PC-3 (cell line): ENCODE measurements around the gene WIPF1. TPM values are rescaled to one million over a fixed set of nuclear protein-coding genes. Genes with fewer than 3 reads are reported as not detected.

ENCODE experiments used
- ATAC-seq: fragments of 200-7000 bp; cut with Tn5 transposase; 2 replicates; pipeline ENCODE4 v1.9.1; 2020; ENCODE audit warnings: mild to moderate bottlenecking, moderate library complexity
- BruUV-seq: library from RNA; stranded (reverse); fragments of 400-500 nt; replicated peaks from 2 replicates; lab custom pipeline; 2021; lab: Mats Ljungman, UMichigan
- CTCF ChIA-PET: fragments of 300-600 bp; sonication (Branson Sonifier 250); formaldehyde crosslinking; loops from one replicate; lab custom pipeline; 2022; ENCODE audit warnings: antibody characterized with exemption; lab: Charles Lee
- POLR2A ChIA-PET: fragments of 300-600 bp; sonication (Branson Sonifier 250); formaldehyde crosslinking; loops from one replicate; lab custom pipeline; 2022; ENCODE audit warnings: antibody characterized with exemption; ENCODE audit not compliant: unreplicated experiment; lab: Charles Lee
- DNase-seq: peaks from one replicate; pipeline ENCODE4 v3.0.0-alpha.2; 2015
- H2AFZ ChIP-seq: fragments of 300-600 bp; sonication (generic); 2 replicates; pipeline ENCODE4 v1.6.0; 2016; ENCODE audit warnings: antibody characterized with exemption, low read length
- H3F3A ChIP-seq: fragments of 300-600 bp; sonication (generic); one replicate; pipeline ENCODE4 v1.6.0; 2017; ENCODE audit warnings: antibody characterized with exemption, low read length, control low read depth, mild to moderate bottlenecking; ENCODE audit not compliant: unreplicated experiment
- H3K27ac ChIP-seq: fragments of 300-600 bp; sonication (generic); 2 replicates; pipeline ENCODE4 v1.5.1; 2016; ENCODE audit warnings: mild to moderate bottlenecking, low read length
- H3K27me3 ChIP-seq: fragments of 300-600 bp; sonication (generic); 2 replicates; pipeline ENCODE4 v1.6.1; 2016; ENCODE audit warnings: low read length, mixed read lengths
- H3K36me3 ChIP-seq: fragments of 300-600 bp; sonication (generic); 2 replicates; pipeline ENCODE4 v1.6.1; 2016; ENCODE audit warnings: low read depth, mixed run types, low read length, mixed read lengths
- H3K4me1 ChIP-seq: fragments of 300-600 bp; sonication (generic); 2 replicates; pipeline ENCODE4 v1.5.1; 2016; ENCODE audit warnings: low read length; ENCODE audit not compliant: insufficient read depth
- H3K4me2 ChIP-seq: fragments of 300-600 bp; sonication (generic); 2 replicates; pipeline ENCODE4 v1.6.0; 2016; ENCODE audit warnings: low read length
- H3K4me3 ChIP-seq: fragments of 300-600 bp; sonication (generic); 2 replicates; pipeline ENCODE4 v1.5.1; 2016; ENCODE audit warnings: mild to moderate bottlenecking, low read length, mixed read lengths
- H3K79me2 ChIP-seq: fragments of 300-600 bp; sonication (generic); 2 replicates; pipeline ENCODE4 v1.6.1; 2017; ENCODE audit warnings: low read length, mixed read lengths
- H3K9ac ChIP-seq: fragments of 300-600 bp; sonication (generic); 2 replicates; pipeline ENCODE4 v1.6.0; 2016; ENCODE audit warnings: mild to moderate bottlenecking, low read length
- H3K9me2 ChIP-seq: fragments of 300-600 bp; sonication (generic); replicated peaks from 2 replicates; pipeline ENCODE4 v1.6.1; 2016; ENCODE audit warnings: mixed run types, low read length, mixed read lengths
- H3K9me3 ChIP-seq: fragments of 300-600 bp; sonication (generic); 2 replicates; pipeline ENCODE4 v1.6.1; 2016; ENCODE audit warnings: low read length, mixed read lengths
- H4K20me1 ChIP-seq: fragments of 300-600 bp; sonication (generic); 2 replicates; pipeline ENCODE4 v1.6.1; 2016; ENCODE audit warnings: low read length, mixed read lengths
- EZH2 ChIP-seq: fragments of 300-600 bp; sonication (generic); IDR thresholded peaks from one replicate; pipeline ENCODE4 v1.6.1; 2017; ENCODE audit warnings: antibody characterized with exemption, mild to moderate bottlenecking, low read length; ENCODE audit not compliant: unreplicated experiment
- EZH2phosphoT487 ChIP-seq: fragments of 300-600 bp; sonication (generic); IDR thresholded peaks from 2 replicates; pipeline ENCODE4 v1.6.1; 2018; ENCODE audit warnings: mild to moderate bottlenecking, antibody characterized with exemption, low read length, borderline replicate concordance
- intact Hi-C: fragments of 100-400 bp; cut with micrococcal nuclease; formaldehyde crosslinking; loops from 2 replicates; pipeline ENCODE4 v1.9.0; 2023
- total RNA-seq: library from RNA; depleted of rRNA; stranded (reverse); fragments of >200 nt; gene quantifications from 2 replicates; pipeline ENCODE4 v1.2.3, GENCODE V29; 2014
- TF ChIP-seq, protein P1 (sequence below): fragments of 300-600 bp; sonication (generic); conservative IDR thresholded peaks from 2 replicates; pipeline ENCODE4 v1.5.1; 2017; ENCODE audit warnings: antibody characterized with exemption, low read depth, mild to moderate bottlenecking, low read length

Gene WIPF1
- total RNA-seq, 1 experiment from 2014 or later = 0.29 TPM

DNA sequence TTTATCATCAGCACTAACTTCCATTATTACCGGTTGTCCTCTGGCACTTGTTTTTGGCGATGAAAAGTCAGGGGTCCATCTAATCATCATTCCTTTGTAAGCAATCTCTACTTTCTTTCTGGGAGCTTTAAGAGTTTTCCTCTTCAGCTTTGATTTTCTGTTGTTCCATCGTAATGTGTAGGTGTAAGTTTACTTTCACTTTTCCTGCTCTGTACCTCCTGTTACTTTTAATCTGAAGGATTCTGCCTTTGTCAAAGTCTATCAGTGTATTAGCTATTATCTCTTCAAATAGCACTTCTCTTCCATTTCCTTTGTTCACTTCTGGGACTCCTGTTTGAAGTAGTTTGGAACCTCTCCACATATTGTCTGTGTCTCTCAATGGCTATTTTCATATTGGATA is 85.3 kb downstream of the WIPF1 start:
- BruUV-seq = no TSS peak
- Histone ChIP-seq H3K79me2 (no peaks in the 10 kb centered on the region), H4K20me1 (no peaks in the 10 kb centered on the region), H3K27me3 (no peaks in the 10 kb centered on the region), H2AFZ (no peak overlapping the region), H3K9me3 (peaks cover 22% of the 10 kb centered on the region), H3K4me3 (no peak overlapping the region), H3K36me3 (no peaks in the 10 kb centered on the region; the same call in 1 of the 2 replicates), H3F3A (no peaks in the 10 kb centered on the region), H3K4me1 (no peaks in the 10 kb centered on the region), H3K27ac (no peak overlapping the region), H3K9me2 (no peaks in the 10 kb centered on the region), H3K4me2 (no peak overlapping the region), H3K9ac (no peak overlapping the region)
- DNase-seq = no peak
- intact Hi-C loops = no loop called here
- CTCF ChIA-PET = no interaction called here
- TF ChIP-seq, protein P1, sequence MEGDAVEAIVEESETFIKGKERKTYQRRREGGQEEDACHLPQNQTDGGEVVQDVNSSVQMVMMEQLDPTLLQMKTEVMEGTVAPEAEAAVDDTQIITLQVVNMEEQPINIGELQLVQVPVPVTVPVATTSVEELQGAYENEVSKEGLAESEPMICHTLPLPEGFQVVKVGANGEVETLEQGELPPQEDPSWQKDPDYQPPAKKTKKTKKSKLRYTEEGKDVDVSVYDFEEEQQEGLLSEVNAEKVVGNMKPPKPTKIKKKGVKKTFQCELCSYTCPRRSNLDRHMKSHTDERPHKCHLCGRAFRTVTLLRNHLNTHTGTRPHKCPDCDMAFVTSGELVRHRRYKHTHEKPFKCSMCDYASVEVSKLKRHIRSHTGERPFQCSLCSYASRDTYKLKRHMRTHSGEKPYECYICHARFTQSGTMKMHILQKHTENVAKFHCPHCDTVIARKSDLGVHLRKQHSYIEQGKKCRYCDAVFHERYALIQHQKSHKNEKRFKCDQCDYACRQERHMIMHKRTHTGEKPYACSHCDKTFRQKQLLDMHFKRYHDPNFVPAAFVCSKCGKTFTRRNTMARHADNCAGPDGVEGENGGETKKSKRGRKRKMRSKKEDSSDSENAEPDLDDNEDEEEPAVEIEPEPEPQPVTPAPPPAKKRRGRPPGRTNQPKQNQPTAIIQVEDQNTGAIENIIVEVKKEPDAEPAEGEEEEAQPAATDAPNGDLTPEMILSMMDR = no peak
- no peak for TF ChIP-seq EZH2phosphoT487
- no peak for ATAC-seq
- POLR2A ChIA-PET = no interaction called here

DNA sequence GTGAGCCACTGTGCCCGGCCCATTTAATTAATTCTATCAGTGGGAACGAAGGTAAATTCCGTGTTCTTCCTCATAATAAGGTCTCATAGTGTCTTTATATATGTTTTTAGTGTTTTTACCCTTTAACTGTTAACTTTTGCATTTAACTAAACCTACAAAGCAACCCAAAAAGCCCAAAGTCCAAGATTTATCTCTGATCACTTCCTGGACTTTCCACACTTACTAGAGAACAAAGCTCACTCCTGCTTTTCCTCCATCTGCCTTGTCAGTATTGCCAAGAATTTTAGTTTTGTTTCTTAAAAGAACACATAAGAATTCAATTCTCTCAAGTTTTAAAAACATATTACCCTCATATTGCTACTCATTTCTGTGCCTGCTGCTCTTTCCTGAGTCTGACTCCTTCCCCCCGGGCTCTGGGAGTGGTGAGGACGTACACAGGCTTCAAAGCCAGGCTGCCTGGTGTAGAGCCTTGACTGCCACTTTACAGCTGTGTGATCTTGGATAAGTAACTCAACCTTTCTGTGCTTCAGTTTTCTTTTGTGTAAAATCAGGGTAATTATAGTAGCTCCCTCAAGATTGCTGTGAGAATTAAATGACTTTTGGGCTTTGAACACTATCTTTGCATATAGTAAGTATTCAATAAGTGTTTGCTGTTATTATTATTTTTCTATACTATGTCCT is 85.9 kb downstream of the WIPF1 start:
- ChIA-PET CTCF (no interaction called here), POLR2A (no interaction called here)
- H3K9me3 ChIP-seq = peaks cover 22% of the 10 kb centered on the region
- DNase-seq (no peak), ATAC-seq (no peak)
- H3K79me2 ChIP-seq = no peaks in the 10 kb centered on the region
- H4K20me1 ChIP-seq = no peaks in the 10 kb centered on the region
- H3K27me3 ChIP-seq = no peaks in the 10 kb centered on the region
- intact Hi-C loops = no loop called here
- H3K9me2 ChIP-seq = no peaks in the 10 kb centered on the region
- no peak overlapping the region for H3K27ac ChIP-seq
- H3K4me3 ChIP-seq = no peak overlapping the region
- H3K4me2 ChIP-seq = no peak overlapping the region
- H3F3A ChIP-seq = no peaks in the 10 kb centered on the region
- no peaks in the 10 kb centered on the region for H3K4me1 ChIP-seq
- no peak overlapping the region for H3K9ac ChIP-seq
- BruUV-seq = no TSS peak
- TF ChIP-seq EZH2phosphoT487 (no peak), EZH2 (no peak)
- TF ChIP-seq, protein P1 = no peak
- H2AFZ ChIP-seq = no peak overlapping the region
- no peaks in the 10 kb centered on the region; the same call in 1 of the 2 replicates for H3K36me3 ChIP-seq

DNA sequence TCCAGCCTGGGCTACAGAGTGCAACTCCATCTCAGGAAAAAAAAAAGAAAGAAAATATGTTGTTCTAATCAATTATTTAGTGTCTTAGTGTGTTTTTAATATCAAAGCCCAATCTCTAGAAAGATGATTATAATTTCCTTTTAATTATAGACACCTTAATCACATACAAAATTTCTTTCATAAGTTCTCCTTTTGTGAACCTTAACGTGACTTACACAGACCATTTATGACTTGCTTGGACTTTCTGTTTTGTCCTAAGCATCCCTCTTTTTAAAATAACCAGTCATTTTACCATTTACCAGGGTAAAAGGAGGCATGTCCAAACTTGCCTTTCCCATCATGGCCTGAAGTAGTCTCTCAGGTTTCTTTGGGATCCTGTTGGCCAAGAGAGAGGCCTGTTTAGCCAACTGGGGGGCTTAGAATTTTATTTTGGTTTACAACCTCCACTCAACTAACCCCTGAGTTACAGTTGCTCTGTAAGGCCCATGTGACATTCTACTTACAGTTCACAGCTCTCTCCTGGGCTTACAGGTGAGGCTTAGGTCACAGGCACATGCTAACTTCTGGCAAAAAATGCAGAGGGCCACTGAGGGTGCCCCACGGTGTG is 86.9 kb downstream of the WIPF1 start:
- Histone ChIP-seq H3K27me3 (no peaks in the 10 kb centered on the region), H3K36me3 (no peaks in the 10 kb centered on the region; the same call in 1 of the 2 replicates), H3K4me3 (no peak overlapping the region), H2AFZ (no peak overlapping the region), H3K79me2 (no peaks in the 10 kb centered on the region), H3K4me2 (no peak overlapping the region), H4K20me1 (no peaks in the 10 kb centered on the region), H3K9me3 (peaks cover 22% of the 10 kb centered on the region), H3K9ac (no peak overlapping the region), H3F3A (no peaks in the 10 kb centered on the region), H3K4me1 (no peaks in the 10 kb centered on the region), H3K9me2 (no peaks in the 10 kb centered on the region), H3K27ac (no peak overlapping the region)
- DNase-seq = peak; percentile 44
- ChIA-PET CTCF (no interaction called here), POLR2A (no interaction called here)
- no peak for ATAC-seq
- intact Hi-C loops = no loop called here
- no TSS peak for BruUV-seq
- TF ChIP-seq, protein P1 = no peak
- no peak for TF ChIP-seq EZH2
- TF ChIP-seq EZH2phosphoT487 = no peak
